Urothelium cell line (cell line): ENCODE data around the gene OSBPL6.
"Not testable (repeated sequence)": the region's sequence is repeated elsewhere in the genome, so short reads cannot be mapped to it uniquely, and the experiment has no call there.

Experiments used
- DNase-seq: peaks from one replicate; pipeline ENCODE4 v3.0.0; 2011; ENCODE audit warnings: low spot score, mixed read lengths
- FAIRE-seq: peaks from 2 replicates; lab custom pipeline; 2011; peaks lifted over from hg19 to GRCh38; lab: Jason Lieb, UNC

OSBPL6 gene

DNA sequence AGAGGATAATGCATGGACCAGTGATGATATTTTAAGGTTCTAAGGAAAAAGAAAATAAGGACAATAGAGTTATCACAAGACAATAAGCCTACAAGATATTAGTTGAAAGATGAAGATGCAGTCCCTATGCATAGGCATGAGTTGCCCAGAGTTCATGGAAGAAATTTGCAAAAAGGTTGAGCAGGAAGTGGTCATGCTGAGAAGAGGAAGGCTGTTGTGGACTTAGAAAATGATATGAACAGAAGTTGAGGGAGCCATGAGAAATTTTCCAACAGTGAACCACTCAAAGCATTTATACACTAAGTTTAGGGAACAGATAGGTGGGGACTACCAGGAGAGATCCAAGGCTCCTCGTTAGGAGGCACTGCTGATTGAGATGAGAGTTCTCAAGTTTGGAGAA is 3.5 kb downstream of the OSBPL6 start:
- FAIRE-seq (no peak), DNase-seq (no peak)

DNA sequence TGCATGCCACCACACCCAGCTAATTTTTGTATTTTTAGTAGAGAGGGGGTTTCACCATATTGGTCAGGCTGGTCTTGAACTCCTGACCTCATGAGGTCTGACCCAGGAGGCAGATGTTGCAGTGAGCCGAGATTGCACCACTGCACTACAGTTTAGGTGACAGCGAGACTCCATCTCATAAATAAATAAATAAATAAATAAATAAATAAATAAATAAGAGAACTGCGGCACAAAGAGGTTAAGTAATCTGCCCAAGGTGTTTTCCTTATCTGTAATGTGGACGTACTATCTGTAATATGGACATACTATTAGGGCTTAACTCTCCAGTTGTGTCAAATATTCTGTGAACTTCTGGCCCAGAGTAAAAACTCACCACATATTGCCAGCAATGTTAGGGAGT is 4.1 kb downstream of the OSBPL6 start:
- not testable (repeated sequence) for FAIRE-seq

GRCh38 chr2:178199334-178199733 is 5.0 kb downstream of the OSBPL6 start:
- no peak for DNase-seq
- FAIRE-seq, result no peak

More for the DNA sequence above, 4.1 kb downstream of the OSBPL6 start:
- DNase-seq, result not testable (repeated sequence)

- FAIRE-seq (no peak), DNase-seq (no peak)
These were observed 6.0 kb downstream of the OSBPL6 start for GRCh38 chr2:178200331-178200730.

GRCh38 chr2:178202927-178203326 is 8.6 kb downstream of the OSBPL6 start:
- DNase-seq, result no peak
- no peak for FAIRE-seq

- FAIRE-seq, result no peak
- DNase-seq, result no peak
These were observed 10.7 kb downstream of the OSBPL6 start for GRCh38 chr2:178204977-178205376.

DNA sequence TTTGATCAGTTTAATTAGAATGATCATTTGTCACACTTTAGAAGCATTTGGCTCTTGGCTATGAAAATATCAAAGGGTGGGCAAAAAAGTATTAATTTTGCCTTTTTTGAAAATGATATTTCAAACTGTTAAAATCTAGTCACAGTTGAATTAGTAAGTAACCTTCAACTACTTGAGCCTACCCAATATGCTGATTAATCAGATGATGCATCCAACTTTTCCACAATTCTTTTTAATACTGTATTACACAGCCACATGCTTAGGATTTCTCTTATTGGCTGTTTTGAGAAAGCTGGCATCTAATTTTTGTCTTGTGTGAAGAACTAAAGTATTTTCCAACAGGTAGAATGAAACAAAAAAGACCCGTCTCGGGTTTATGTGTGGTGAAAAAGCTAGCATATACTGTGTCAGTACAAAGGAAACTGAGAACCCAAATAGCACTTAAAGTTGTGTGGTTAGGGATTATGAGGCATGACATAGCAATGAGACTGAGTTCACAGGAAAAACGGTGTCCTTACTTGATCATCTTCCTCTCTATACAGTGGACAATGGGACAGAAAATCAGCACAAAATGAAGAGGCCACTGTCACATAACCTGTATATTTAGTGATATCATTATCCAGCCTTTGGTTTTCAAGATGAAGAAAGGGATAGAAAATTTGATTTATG is 11.7 kb downstream of the OSBPL6 start:
- DNase-seq, result peak; percentile 33
- FAIRE-seq, result no peak

- no peak for FAIRE-seq
- DNase-seq, result no peak
These were observed 14.0 kb downstream of the OSBPL6 start for GRCh38 chr2:178208336-178208735.

- FAIRE-seq, result no peak
- DNase-seq, result no peak
These were observed 14.5 kb downstream of the OSBPL6 start for GRCh38 chr2:178208817-178209216.

DNA sequence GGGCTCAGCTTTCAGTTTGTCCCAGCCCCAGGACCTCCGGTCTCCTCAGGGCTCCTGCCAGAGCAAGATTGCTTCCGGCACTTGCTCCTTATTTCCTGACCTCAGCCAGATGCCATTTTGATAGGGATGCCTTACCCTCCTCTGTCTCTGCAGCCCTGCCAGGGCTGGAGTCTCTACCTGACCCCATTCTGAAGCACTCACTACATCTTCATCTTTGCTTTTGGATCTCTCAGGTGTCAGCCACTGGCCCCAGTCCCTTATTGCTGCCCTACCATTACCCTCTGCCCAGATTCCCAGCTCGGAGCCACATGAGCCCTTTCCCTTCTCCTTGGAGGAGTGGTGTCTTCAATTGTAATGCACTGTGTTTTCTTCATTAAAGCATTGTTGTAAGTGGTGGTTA is 17.1 kb downstream of the OSBPL6 start:
- DNase-seq (no peak), FAIRE-seq (no peak)

DNA sequence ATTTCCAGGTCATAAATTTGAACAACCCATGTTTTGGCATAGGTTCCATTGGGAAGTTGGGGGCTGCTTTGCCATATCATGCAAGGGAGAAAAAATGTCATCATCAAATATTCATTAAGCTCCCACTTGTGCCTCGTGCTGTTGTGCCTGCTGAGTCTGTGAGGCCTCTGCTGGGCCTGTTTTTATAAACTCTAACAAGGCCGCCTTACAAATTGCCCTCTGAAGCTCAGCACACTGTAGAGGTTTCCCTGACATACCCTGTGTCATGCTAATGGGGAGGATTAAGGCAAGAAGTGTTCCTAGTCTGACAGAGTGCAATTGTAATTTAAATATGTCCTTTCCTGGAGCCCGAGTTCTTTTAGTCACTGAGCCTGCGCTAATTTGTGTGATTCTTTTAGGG is 17.6 kb downstream of the OSBPL6 start:
- FAIRE-seq (no peak), DNase-seq (no peak)

- FAIRE-seq (no peak), DNase-seq (no peak)
These were observed 19.7 kb downstream of the OSBPL6 start for GRCh38 chr2:178213991-178214390.

DNA sequence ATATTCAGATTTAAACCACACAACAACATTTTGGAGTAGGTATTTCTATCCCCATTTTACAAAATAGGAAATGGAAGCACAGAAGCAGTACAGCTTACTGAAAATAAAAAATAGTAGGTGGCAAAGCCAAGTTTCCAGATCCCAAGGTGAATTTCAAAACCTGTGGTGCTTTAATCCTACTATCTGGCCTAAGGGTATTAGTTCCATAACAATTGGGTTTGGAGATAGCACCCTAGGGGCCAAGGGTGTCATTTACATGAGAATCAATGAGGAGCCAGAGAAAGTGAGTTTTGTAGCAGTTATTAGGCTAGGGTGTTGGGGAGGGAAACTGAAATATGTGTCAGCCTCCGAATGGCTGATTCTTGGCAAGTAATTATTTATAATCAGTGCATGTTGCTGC is 24.9 kb downstream of the OSBPL6 start:
- FAIRE-seq (no peak), DNase-seq (no peak)

- DNase-seq, result no peak
- FAIRE-seq, result no peak
These were observed 26.5 kb downstream of the OSBPL6 start for GRCh38 chr2:178220814-178221213.

GRCh38 chr2:178221556-178221955 is 27.2 kb downstream of the OSBPL6 start:
- FAIRE-seq, result no peak

DNA sequence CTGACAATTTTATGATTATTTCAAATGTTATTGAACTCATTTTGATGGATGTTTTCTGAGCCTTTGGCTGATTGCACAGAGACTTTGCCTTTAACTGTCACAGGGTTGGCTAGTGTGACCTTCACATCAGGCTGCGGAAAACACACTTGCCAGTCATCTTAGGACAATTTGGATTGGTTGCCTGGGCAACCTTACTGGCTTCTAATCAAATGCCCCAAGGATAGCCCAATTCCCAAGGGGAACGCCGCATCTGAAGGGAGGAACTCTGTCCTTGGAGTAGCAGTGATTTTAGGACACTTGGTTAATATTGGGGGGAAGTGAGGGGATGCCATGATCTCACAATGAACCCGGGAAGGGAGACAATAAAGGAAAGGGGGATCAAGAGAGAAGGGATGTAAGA is 29.5 kb downstream of the OSBPL6 start:
- DNase-seq (no peak), FAIRE-seq (no peak)

More at GRCh38 chr2:178221556-178221955, 27.2 kb downstream of the OSBPL6 start:
- DNase-seq, result no peak

- DNase-seq, result peak; percentile 50
These were observed 30.9 kb downstream of the OSBPL6 start for GRCh38 chr2:178225006-178225805.

GRCh38 chr2:178227187-178227586 is 32.9 kb downstream of the OSBPL6 start:
- FAIRE-seq, result no peak
- DNase-seq, result peak; percentile 41

More at GRCh38 chr2:178225006-178225805, 30.9 kb downstream of the OSBPL6 start:
- no peak for FAIRE-seq

DNA sequence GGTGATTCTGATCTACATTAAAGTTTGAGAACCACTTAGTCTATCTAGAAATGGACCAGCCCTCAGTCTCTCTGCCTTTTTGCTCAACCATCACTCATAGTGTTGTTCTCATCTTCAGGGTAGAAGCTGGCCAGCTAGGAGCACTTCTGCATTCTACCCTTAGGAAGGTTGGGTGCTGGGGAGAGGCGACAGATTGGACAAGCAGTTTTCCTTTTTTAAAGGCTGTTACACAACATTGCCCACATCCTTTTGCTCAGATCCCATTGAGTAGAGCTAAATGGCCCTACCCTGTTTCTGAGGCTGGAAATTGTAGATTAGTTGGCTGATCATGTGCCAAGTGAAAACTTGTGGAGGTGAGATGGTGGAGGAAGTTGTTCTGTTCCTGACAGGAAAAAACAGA is 35.6 kb downstream of the OSBPL6 start:
- FAIRE-seq, result no peak

GRCh38 chr2:178230396-178230795 is 36.1 kb downstream of the OSBPL6 start:
- FAIRE-seq (no peak), DNase-seq (no peak)

More for the DNA sequence above, 35.6 kb downstream of the OSBPL6 start:
- DNase-seq, result no peak

DNA sequence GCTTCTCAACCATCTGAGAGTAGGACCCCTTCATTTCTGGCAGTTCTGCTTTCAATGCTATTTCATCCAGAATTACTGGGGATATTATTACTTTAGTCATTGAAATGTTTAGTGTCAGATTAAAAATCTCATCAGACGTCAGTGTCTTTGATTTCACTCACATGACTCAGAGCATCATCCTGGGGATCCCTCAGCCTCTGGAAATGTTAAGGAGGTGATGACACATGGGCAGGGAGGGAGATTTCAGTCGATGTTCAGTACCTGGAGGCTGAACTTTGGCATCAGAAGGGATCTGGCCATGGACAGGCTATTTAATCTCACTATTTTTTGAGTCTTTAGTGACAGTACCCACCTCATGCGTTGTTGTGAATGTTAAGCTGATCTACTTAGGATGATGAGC is 39.1 kb downstream of the OSBPL6 start:
- DNase-seq (no peak), FAIRE-seq (no peak)

DNA sequence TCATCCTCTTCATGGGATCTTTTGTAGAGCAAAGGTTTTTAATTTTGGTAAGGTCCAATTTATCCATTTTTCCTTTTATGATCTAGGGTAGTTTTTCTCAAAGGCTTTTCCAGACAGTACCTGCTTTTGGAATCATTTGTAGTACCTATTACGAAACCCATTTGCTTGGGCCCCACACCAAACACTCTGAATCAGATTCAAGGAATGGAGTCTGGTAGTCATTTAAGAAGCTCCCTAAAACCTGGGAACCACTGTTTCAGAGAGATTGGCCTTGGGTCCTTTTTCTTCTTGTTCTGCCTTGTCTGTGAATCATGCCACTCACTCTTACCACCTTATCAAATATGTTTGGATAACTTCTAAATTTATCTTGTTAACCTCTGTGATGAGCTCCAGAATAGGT is 40.3 kb downstream of the OSBPL6 start:
- DNase-seq, result no peak
- FAIRE-seq, result no peak
